ENCODE data around the gene STRIP1. TPM values are rescaled to one million over a fixed set of nuclear protein-coding genes. Genes with fewer than 3 reads are reported as not detected.

Gene STRIP1
- total RNA-seq, 1 donor from 2014 or later = 69.1 TPM

- no peaks in the 10 kb centered on the region for H3K9me3 Mint-ChIP-seq
- no peak overlapping the region for H3K4me3 Mint-ChIP-seq
- no peaks in the 10 kb centered on the region for H3K27me3 Mint-ChIP-seq (ENCODE audit: low read depth)
- no peak for DNase-seq (ENCODE audit: low read depth, low spot score)
- no peak overlapping the region for H3K27ac Mint-ChIP-seq (ENCODE audit: unreplicated experiment)
- TF ChIP-seq CTCF (conservative IDR thresholded peaks at IDR 0.05) = no peak
- peaks cover 14% of the 10 kb centered on the region for H3K4me1 Mint-ChIP-seq
- no peaks in the 10 kb centered on the region for H3K36me3 Mint-ChIP-seq (ENCODE audit: low read depth)
Observed at GRCh38 chr1:109997204-109997866, 37.1 kb upstream of the STRIP1 start.

DNA sequence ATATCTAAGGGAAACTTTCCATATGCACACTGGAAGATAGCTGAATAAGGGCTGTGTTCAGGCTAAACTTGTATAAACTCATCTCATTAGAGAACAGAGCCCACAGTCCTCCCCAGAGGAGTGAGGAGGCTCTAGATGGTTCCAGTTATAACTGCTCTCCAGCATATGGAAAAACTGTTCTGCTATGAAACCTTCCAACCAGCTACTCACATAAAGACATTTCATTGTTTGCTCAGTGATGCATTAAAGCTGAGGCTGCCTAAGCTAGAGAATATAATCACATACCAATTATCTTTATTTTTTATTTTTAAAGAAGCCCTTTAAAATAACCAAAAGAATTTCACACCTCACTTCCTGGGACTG, 36.6 kb upstream of the STRIP1 start:
- TF ChIP-seq CTCF (conservative IDR thresholded peaks at IDR 0.05) = no peak
- Mint-ChIP-seq H3K4me3 (no peak overlapping the region), H3K27me3 (ENCODE audit: low read depth) (no peaks in the 10 kb centered on the region), H3K36me3 (ENCODE audit: low read depth) (no peaks in the 10 kb centered on the region), H3K4me1 (peaks cover 17% of the 10 kb centered on the region), H3K9me3 (no peaks in the 10 kb centered on the region), H3K27ac (ENCODE audit: unreplicated experiment) (no peak overlapping the region)
- DNase-seq (ENCODE audit: low read depth, low spot score) = no peak

DNA sequence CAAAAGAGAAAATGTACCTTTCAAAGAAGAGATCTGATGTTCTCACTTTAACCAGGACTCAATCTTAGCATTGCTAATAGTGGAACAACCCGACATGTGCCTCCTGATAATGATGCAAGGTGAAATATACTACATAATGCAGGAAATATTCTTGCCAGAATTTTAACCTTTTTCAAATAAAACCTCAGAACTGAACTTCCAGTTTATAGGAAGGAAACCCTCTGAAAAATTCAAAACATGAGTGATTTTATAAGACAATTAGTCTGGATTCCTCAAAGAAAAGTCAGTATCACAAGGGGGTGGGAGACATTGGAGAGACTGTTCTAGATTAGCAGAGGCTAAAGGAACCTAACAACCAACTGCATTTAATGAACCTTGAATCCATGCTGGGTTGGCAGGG, 31.7 kb upstream of the STRIP1 start:
- no peak for DNase-seq (ENCODE audit: low read depth, low spot score)
- peaks cover 42% of the 10 kb centered on the region for H3K4me1 Mint-ChIP-seq
- H3K9me3 Mint-ChIP-seq = no peaks in the 10 kb centered on the region
- no peak for TF ChIP-seq CTCF (conservative IDR thresholded peaks at IDR 0.05)
- H3K36me3 Mint-ChIP-seq (ENCODE audit: low read depth) = no peaks in the 10 kb centered on the region
- no peaks in the 10 kb centered on the region for H3K27me3 Mint-ChIP-seq (ENCODE audit: low read depth)
- H3K27ac Mint-ChIP-seq (ENCODE audit: unreplicated experiment) = no peak overlapping the region
- H3K4me3 Mint-ChIP-seq = no peak overlapping the region

DNA sequence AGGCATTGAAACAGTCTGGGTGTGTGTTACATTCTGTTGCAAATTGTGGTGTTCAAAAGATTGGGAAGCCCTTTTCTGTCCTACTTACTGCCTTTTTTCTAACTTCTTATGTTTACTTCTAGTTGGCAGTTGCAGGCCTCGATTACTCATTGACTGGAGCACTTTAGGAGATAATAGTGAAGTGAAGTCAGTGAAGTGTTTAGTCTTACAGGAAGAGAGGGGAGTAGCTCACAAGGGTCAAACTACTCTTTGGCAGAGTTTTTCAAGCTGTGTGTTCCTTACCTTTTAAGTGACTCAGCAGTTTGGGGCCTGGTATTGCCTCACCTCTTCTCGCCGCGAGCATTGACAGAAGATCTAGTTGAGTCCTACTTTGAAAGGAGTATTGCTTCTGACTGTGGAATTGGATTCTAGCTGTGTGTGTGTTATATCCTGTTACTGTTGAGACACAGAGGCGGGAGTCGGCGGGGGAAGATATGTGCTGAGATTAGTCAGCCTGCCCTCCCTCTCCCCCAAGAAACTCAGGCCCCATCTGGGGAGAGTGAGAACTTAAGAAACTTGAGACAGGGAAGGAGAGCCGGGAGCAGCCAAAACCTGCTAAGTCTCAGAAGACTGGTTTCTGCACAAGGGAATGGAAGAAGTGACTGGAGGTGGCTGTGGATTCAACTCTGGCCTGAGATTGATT, 30.5 kb upstream of the STRIP1 start:
- no peak for TF ChIP-seq CTCF (conservative IDR thresholded peaks at IDR 0.05)
- no peaks in the 10 kb centered on the region for H3K9me3 Mint-ChIP-seq
- DNase-seq (ENCODE audit: low read depth, low spot score) = no peak
- no peak overlapping the region for H3K4me3 Mint-ChIP-seq
- no peak overlapping the region for H3K27ac Mint-ChIP-seq (ENCODE audit: unreplicated experiment)
- no peaks in the 10 kb centered on the region for H3K36me3 Mint-ChIP-seq (ENCODE audit: low read depth)
- H3K4me1 Mint-ChIP-seq = peaks cover 41% of the 10 kb centered on the region
- H3K27me3 Mint-ChIP-seq (ENCODE audit: low read depth) = no peaks in the 10 kb centered on the region

DNA sequence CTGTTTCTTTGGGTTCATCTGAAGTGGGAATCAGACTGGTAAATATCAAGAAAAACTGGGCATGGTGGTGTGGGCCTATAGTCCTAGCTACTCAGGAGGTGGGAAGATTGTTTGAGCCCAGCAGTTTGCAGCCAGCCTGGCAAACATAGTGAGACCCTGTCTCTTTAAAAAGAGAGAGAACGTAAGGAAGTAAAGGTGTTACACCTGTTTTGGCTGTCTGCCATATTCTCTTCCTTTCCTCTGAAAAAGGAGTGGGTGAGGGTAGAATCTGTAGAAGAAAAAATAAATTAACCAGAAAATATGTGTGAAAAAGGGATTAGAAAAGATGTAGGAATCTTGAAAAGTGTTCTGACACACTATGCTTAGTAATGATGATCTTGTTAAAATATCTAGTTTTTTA, 29.8 kb upstream of the STRIP1 start:
- Mint-ChIP-seq H3K9me3 (no peaks in the 10 kb centered on the region), H3K27me3 (ENCODE audit: low read depth) (no peaks in the 10 kb centered on the region), H3K4me3 (no peak overlapping the region), H3K4me1 (peaks cover 41% of the 10 kb centered on the region), H3K27ac (ENCODE audit: unreplicated experiment) (no peak overlapping the region), H3K36me3 (ENCODE audit: low read depth) (no peaks in the 10 kb centered on the region)
- no peak for DNase-seq (ENCODE audit: low read depth, low spot score)
- no peak for TF ChIP-seq CTCF (conservative IDR thresholded peaks at IDR 0.05)
